GM19035 (cell line): ENCODE measurements around the gene CLIP3.
"Not testable (repeated sequence)": the region's sequence is repeated elsewhere in the genome, so short reads cannot be mapped to it uniquely, and the experiment has no call there.

Source experiments
- ATAC-seq: cut with Tn5 transposase; IDR thresholded peaks from one replicate; pipeline ENCODE4 v1.9.1; 2021; ENCODE audit not compliant: unreplicated experiment

Gene CLIP3

GRCh38 chr19:36049080-36049698, 16.5 kb upstream of the CLIP3 start:
- ATAC-seq = no peak

- no peak for ATAC-seq
These were observed 15.2 kb upstream of the CLIP3 start for GRCh38 chr19:36047835-36048234.

- no peak for ATAC-seq
These were observed 13.9 kb upstream of the CLIP3 start for GRCh38 chr19:36046443-36047050.

- ATAC-seq = no peak
These were observed 11.3 kb upstream of the CLIP3 start for GRCh38 chr19:36043952-36044351.

GRCh38 chr19:36041831-36042230, 9.2 kb upstream of the CLIP3 start:
- no peak for ATAC-seq

- ATAC-seq = not testable (repeated sequence)
These were observed 8.4 kb upstream of the CLIP3 start for GRCh38 chr19:36041092-36041491.

- ATAC-seq = no peak
These were observed 7.8 kb upstream of the CLIP3 start for GRCh38 chr19:36040495-36040894.

- no peak for ATAC-seq
These were observed 1.4 kb downstream of the CLIP3 start for GRCh38 chr19:36031308-36031707.

- ATAC-seq = no peak
These were observed 2.2 kb downstream of the CLIP3 start for GRCh38 chr19:36030264-36031148.

- no peak for ATAC-seq
These were observed 4.2 kb downstream of the CLIP3 start for GRCh38 chr19:36028313-36029041.

- no peak for ATAC-seq
These were observed 5.0 kb downstream of the CLIP3 start for GRCh38 chr19:36027696-36028095.

- no peak for ATAC-seq
These were observed 6.4 kb downstream of the CLIP3 start for GRCh38 chr19:36026091-36026876.

- ATAC-seq = no peak
These were observed 7.1 kb downstream of the CLIP3 start for GRCh38 chr19:36025541-36025940.

GRCh38 chr19:36023432-36023831, 9.2 kb downstream of the CLIP3 start:
- ATAC-seq = no peak

GRCh38 chr19:36019061-36019670, 13.5 kb downstream of the CLIP3 start:
- ATAC-seq = no peak

GRCh38 chr19:36014012-36014924, 18.4 kb downstream of the CLIP3 start, which contains the start of gene ALKBH6:
Gene ALKBH6 (minus strand): TSS chr19:36014213. CDS start chr19:36013397, 816 bp downstream.
- peak; percentile 98 for ATAC-seq

- ATAC-seq = no peak
These were observed 19.2 kb downstream of the CLIP3 start for GRCh38 chr19:36013280-36014011.

- ATAC-seq = no peak
These were observed 22.3 kb downstream of the CLIP3 start for GRCh38 chr19:36010402-36010801.
